Heart right ventricle (tissue), 16 donors: Measurements from ENCODE around the gene F2RL1. TPM values are rescaled to one million over a fixed set of nuclear protein-coding genes. Genes with fewer than 3 reads are reported as not detected.

Source experiments
- ATAC-seq, 8 donors: fragments of 200-7000 bp; cut with Tn5 transposase; one replicate each; pipeline ENCODE4 v1.9.1; 2020; ENCODE audit warnings: mild to moderate bottlenecking in 8 of 8, moderate library complexity in 8 of 8, moderate number of reproducible peaks in 1 of 8
- DNase-seq, 2 donors: peaks; one replicate each; pipeline ENCODE4 v3.0.0-alpha.2; 2020
- H3K27ac ChIP-seq, 10 donors: fragments of 200-600 bp; sonication (generic) in 2 of 10; one replicate each; pipeline versions ENCODE4 v1.5.0 to v1.8.0; 2020 to 2022; ENCODE audit warnings: mild to moderate bottlenecking in 3 of 10
- H3K27me3 ChIP-seq, 7 donors: fragments of 200-600 bp; one replicate each; pipeline ENCODE4 v1.8.0; 2021 to 2022; ENCODE audit warnings: mild to moderate bottlenecking in 2 of 7
- H3K36me3 ChIP-seq, 9 donors: fragments of 200-600 bp; sonication (generic) in 1 of 9; one replicate each; pipeline versions ENCODE4 v1.5.0 to v1.8.0; 2020 to 2022; ENCODE audit warnings: mild to moderate bottlenecking in 2 of 9
- H3K4me1 ChIP-seq, 9 donors: fragments of 200-600 bp; sonication (generic) in 1 of 9; one replicate each; pipeline versions ENCODE4 v1.5.0 to v1.8.0; 2020 to 2022; ENCODE audit warnings: mild to moderate bottlenecking in 4 of 9
- H3K4me3 ChIP-seq, 10 donors: fragments of 200-600 bp; sonication (generic) in 2 of 10; one replicate each; pipeline versions ENCODE4 v1.5.0 to v1.8.0; 2020 to 2022; ENCODE audit warnings: mild to moderate bottlenecking in 7 of 10, moderate library complexity in 2 of 10
- H3K9me3 ChIP-seq, 11 donors: fragments of 200-600 bp in 10 of 11; sonication (generic) in 2 of 11; one replicate each; pipeline versions ENCODE4 v1.5.0 to v1.8.0; 2013 to 2022; ENCODE audit warnings: mild to moderate bottlenecking in 2 of 11, control low read depth in 1 of 11, moderate library complexity in 1 of 11
- CTCF ChIP-seq, 9 donors: fragments of 200-600 bp; sonication (generic) in 2 of 9; IDR thresholded peaks; one replicate each; pipeline versions ENCODE4 v1.5.0 to v1.8.0; 2021 to 2022; ENCODE audit warnings: antibody characterized with exemption in 9 of 9, mild to moderate bottlenecking in 5 of 9, moderate library complexity in 1 of 9
- WGBS, 2 donors: extraction: QIAGEN DNeasy Blood & Tissue Kit; methylation state at CpG; one replicate each; pipeline ENCODE4 v1.1.7; 2013; ENCODE audit warnings: inconsistent platforms in 1 of 2; 5-methylcytosine and 5-hydroxymethylcytosine counted together
- intact Hi-C, 10 donors: fragments of 100-400 bp; cut with DNase I; formaldehyde crosslinking; loops; one replicate each; pipeline versions ENCODE4 v1.11.1 to v1.14.2; 2022
- polyA plus RNA-seq, 2 donors: library from polyadenylated mRNA; stranded (reverse); fragments of 200-250 nt; gene quantifications; one replicate each; pipeline ENCODE4 v1.2.3, GENCODE V29; 2013
- total RNA-seq, 10 donors: library from RNA; stranded (reverse); fragmentation: NEBNext Ultra II Directional in 3 of 10; extraction: Animal tissue kit (Norgen Biotek cat#: 25700) in 3 of 10; gene quantifications; one replicate each; pipeline versions ENCODE4 v1.2.1 to v1.2.4, GENCODE V29; 2021 to 2023
- donor health status: Arrhythmogenic right ventricular cardiomyopathy.
- donor health status: ischemic (EF 13 %, LVEDD 7.1; RV severe dilation, severe dysfunction).
- donor health status: healthy with polysubstance abuse.
- donor health status: DM: no; HTN: yes; CAD: no.
- donor health status: DM: no; HTN: no; CAD: no.
- donor health status: ischemic (EF 25% LVEDD 6.9; RV normal size, moderate dysfunction).
- donor health status: ischemic (EF 25% LVEDD 5.7; RV mildly dilated, moderate dysfunction).
- donor health status: healthy.
- donor health status: DM: yes; HTN: yes; CAD: no.
- donor health status: Ischemic cardiomyopathy.
- donor health status: ischemic (EF 35%, LVEDD 5.7; RV mildly dilated, moderate dysfunction).
- donor health status: nonischemic (EF 11% LVEDD 7.7; RV severe dilation, severe dysfunction).
- donor health status: DM: yes; HTN: yes; CAD: no.
- donor health status: PGD.
- donor health status: ischemic (EF 29% LVEDD 5.4; RV normal size, mild dysfunction).
- donor health status: nonischemic (EF 23%, LVEDD 6.1; RV moderate dilation, normal function).

The F2RL1 gene
- total and polyA plus RNA-seq, 12 donors, result 0.56 to 3.9 (median 0.91) TPM

- no peak for DNase-seq
- H3K36me3 ChIP-seq, result no peaks in the 10 kb centered on the region
- no peak for TF ChIP-seq CTCF (IDR thresholded peaks at IDR 0.05)
- no peak for ATAC-seq
- no peaks in the 10 kb centered on the region for H3K9me3 ChIP-seq
- peak overlapping the region; percentile 19 to 85 (median 72) for H3K27ac ChIP-seq
- H3K27me3 ChIP-seq, result no peaks in the 10 kb centered on the region
- intact Hi-C loops, result no loop called here
- WGBS, 2 donors, result 78 to 83% methylated on average over 1 of the region's 1 CpG
- H3K4me3 ChIP-seq, result no peak overlapping the region
- H3K4me1 ChIP-seq, result peaks cover 3 to 59% (median 37%) of the 10 kb centered on the region in 9 donors
These were observed 27.4 kb upstream of the F2RL1 start for GRCh38 chr5:76791461-76791860.

GRCh38 chr5:76794871-76795270, 24.0 kb upstream of the F2RL1 start:
- no peak for TF ChIP-seq CTCF (IDR thresholded peaks at IDR 0.05)
- DNase-seq (no peak), ATAC-seq (no peak)
- Histone ChIP-seq H3K27ac (peak overlapping the region in 1 of 10 donors; percentile 21), H3K4me3 (no peak overlapping the region), H3K27me3 (no peaks in the 10 kb centered on the region), H3K4me1 (peaks cover 0 to 26% (median 22%) of the 10 kb centered on the region in 9 donors), H3K36me3 (no peaks in the 10 kb centered on the region), H3K9me3 (no peaks in the 10 kb centered on the region)
- intact Hi-C loops, result no loop called here
- 72 to 80% methylated on average over 4 of the region's 4 CpGs for WGBS, 2 donors

GRCh38 chr5:76799588-76799987, 19.2 kb upstream of the F2RL1 start:
- intact Hi-C loops, result no loop called here
- Histone ChIP-seq H3K27me3 (no peaks in the 10 kb centered on the region), H3K4me3 (no peak overlapping the region), H3K27ac (no peak overlapping the region), H3K9me3 (no peaks in the 10 kb centered on the region), H3K36me3 (no peaks in the 10 kb centered on the region), H3K4me1 (peaks cover 0 to 12% (median 4%) of the 10 kb centered on the region in 9 donors)
- WGBS, 2 donors, result 96 to 100% methylated on average over 1 of the region's 1 CpG
- no peak for TF ChIP-seq CTCF (IDR thresholded peaks at IDR 0.05)
- DNase-seq (no peak), ATAC-seq (no peak)

GRCh38 chr5:76800579-76800978, 18.3 kb upstream of the F2RL1 start:
- no peak for DNase-seq
- 96 to 97% methylated on average over 3 of the region's 3 CpGs for WGBS, 2 donors

More at GRCh38 chr5:76800579-76800978, 18.3 kb upstream of the F2RL1 start:
- Histone ChIP-seq H3K9me3 (no peaks in the 10 kb centered on the region), H3K4me1 (peaks cover 0 to 15% (median 4%) of the 10 kb centered on the region in 9 donors), H3K36me3 (no peaks in the 10 kb centered on the region), H3K27ac (peak overlapping the region in 6 of 10 donors; percentile 17 to 71 (median 60)), H3K4me3 (no peak overlapping the region), H3K27me3 (no peaks in the 10 kb centered on the region)
- intact Hi-C loops, result no loop called here
- no peak for ATAC-seq
- TF ChIP-seq CTCF (IDR thresholded peaks at IDR 0.05), result no peak
